PC-3 (cell line): Measurements from ENCODE around the gene BID.

Source experiments
- EZH2 ChIP-seq: fragments of 300-600 bp; sonication (generic); IDR thresholded peaks from one replicate; pipeline ENCODE4 v1.6.1; 2017; ENCODE audit warnings: antibody characterized with exemption, mild to moderate bottlenecking, low read length; ENCODE audit not compliant: unreplicated experiment
- EZH2phosphoT487 ChIP-seq: fragments of 300-600 bp; sonication (generic); IDR thresholded peaks from 2 replicates; pipeline ENCODE4 v1.6.1; 2018; ENCODE audit warnings: mild to moderate bottlenecking, antibody characterized with exemption, low read length, borderline replicate concordance
- TF ChIP-seq, protein P1 (sequence below): fragments of 300-600 bp; sonication (generic); conservative IDR thresholded peaks from 2 replicates; pipeline ENCODE4 v1.5.1; 2017; ENCODE audit warnings: antibody characterized with exemption, low read depth, mild to moderate bottlenecking, low read length

DNA sequence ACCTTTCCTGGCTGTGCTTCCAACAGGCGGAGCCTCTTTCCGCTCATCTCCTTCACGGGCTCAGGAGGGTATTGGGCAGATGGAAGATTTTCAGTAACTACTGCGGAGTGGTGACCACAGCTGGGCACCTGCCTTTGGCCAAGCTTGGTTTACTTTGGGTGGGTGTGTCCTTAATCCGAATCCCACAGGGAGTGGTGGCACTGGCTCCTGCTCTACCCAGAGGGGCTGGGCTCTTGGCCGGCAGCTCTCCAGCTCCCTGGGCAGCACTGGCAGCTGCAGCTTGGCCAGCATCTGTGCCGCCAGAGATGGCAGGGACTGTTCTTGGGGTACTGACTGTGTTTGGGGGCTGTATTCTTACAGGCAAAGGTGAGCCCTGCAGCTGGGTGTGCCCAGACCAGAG lies 29.8 kb downstream of the BID start:
- TF ChIP-seq, protein P1, sequence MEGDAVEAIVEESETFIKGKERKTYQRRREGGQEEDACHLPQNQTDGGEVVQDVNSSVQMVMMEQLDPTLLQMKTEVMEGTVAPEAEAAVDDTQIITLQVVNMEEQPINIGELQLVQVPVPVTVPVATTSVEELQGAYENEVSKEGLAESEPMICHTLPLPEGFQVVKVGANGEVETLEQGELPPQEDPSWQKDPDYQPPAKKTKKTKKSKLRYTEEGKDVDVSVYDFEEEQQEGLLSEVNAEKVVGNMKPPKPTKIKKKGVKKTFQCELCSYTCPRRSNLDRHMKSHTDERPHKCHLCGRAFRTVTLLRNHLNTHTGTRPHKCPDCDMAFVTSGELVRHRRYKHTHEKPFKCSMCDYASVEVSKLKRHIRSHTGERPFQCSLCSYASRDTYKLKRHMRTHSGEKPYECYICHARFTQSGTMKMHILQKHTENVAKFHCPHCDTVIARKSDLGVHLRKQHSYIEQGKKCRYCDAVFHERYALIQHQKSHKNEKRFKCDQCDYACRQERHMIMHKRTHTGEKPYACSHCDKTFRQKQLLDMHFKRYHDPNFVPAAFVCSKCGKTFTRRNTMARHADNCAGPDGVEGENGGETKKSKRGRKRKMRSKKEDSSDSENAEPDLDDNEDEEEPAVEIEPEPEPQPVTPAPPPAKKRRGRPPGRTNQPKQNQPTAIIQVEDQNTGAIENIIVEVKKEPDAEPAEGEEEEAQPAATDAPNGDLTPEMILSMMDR = no peak
- TF ChIP-seq EZH2 (no peak), EZH2phosphoT487 (no peak)
